NCI-H187 (cell line): ENCODE measurements around the gene CPLANE1.
"Not testable (repeated sequence)": the region's sequence is repeated elsewhere in the genome, so short reads cannot be mapped to it uniquely, and the experiment has no call there.

Experiments used
- DNase-seq, 2 experiments: peaks; one replicate each; lab custom pipeline; 2025; lab: John Stamatoyannopoulos, UW

CPLANE1 gene

DNA sequence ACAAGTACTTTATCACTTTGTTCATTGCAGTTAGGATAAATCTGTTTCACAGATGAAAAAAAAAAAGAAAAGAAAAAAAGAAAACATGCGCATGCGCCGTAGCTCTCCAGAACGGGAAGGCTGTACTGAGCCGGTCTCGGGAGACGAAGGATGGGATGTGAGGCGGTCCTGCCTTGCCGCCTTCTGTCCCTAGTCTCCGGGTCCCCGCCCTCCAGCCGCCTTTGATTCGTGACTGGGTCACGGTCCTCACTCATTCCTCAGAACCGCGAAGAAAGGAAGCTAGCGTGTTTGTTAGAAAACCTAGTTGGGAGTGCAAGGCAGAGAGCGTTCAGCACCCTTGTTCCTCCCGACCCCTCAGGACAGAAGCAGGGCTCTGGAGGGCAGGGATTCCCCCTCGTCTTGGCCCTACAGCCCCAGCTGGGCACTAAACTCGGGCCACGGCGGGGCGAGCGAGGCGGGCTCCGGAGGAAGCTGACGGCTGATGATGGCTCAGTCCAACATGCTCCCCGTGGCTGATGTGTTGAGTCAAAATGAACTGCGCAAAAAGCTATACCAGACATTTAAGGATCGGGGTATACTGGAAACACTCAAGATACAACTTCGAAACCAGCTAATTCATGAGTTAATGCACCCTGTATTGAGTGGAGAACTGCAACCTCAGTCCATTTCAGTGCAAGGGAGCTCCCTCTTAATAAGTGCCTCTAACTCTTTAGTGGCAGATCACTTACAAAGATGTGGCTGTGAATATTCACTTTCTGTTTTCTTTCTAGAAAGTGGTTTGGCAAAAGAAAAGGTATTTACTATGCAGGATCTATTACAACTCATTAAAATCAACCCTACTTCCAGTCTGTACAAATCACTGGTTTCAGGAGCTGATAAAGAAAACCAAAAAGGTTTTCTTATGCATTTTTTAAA lies 40.0 kb downstream of the CPLANE1 start:
- no peak for DNase-seq

DNA sequence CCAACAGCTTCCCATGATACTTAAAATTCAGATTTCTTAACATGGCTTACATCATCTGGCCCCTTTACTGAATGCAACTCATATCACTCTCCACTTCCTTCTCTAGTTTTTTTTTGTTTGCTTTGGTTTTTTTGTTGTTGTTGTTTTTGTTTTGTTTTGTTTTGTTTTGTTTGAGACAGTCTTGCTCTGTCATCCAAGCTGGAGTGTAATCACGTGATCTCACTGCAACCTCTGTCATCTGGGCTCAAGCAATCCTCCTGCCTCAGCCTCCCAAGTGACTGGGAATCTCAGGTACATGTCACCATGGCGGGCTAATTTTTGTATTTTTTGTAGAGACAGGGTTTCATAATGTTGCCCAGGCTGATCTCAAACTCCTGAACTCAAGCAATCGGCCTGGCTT lies 41.4 kb downstream of the CPLANE1 start:
- no peak for DNase-seq

DNA sequence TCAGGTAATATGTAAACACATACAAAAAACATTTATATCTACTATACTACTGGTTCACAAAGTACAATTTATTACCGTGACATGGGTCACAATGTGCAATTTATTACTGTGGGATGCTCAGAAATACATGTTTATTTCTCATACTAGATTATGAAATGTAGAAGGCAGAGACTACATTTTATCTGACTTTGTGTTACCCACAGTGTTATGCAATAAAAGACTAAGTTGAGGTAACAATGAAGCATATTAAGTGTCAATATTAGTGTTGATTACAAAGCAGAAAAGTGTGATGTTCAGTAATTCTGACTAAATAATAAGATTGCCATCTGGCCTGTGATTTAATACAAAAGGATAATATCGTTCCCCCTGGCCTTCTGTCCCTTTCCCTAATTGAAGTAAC lies 42.4 kb downstream of the CPLANE1 start:
- DNase-seq = no peak

DNA sequence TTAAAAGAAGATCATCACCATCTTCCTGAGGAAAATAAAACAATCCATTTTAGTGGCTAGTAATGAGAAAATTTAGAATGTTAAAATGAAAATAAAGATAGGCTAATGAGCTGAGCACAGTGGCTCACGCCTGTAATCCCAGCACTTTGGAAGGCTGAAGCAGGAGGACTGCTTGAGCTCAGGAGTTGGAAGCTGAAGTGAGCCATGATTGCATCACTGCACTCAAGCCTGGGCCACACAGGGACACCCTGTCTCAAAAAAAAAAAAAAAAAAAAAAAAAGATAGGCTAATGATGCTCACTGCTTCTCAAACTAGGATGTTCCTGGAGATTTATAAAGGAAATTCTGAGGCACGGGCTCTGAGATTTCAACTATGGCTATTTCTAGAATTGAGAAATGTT lies 50.3 kb downstream of the CPLANE1 start:
- no peak for DNase-seq

GRCh38 chr5:37198061-37198460 lies 51.1 kb downstream of the CPLANE1 start:
- DNase-seq = no peak

GRCh38 chr5:37197340-37198050 lies 51.7 kb downstream of the CPLANE1 start:
- DNase-seq = no peak

GRCh38 chr5:37190592-37190991 lies 58.6 kb downstream of the CPLANE1 start:
- no peak for DNase-seq

GRCh38 chr5:37189355-37189754 lies 59.8 kb downstream of the CPLANE1 start:
- no peak for DNase-seq

DNA sequence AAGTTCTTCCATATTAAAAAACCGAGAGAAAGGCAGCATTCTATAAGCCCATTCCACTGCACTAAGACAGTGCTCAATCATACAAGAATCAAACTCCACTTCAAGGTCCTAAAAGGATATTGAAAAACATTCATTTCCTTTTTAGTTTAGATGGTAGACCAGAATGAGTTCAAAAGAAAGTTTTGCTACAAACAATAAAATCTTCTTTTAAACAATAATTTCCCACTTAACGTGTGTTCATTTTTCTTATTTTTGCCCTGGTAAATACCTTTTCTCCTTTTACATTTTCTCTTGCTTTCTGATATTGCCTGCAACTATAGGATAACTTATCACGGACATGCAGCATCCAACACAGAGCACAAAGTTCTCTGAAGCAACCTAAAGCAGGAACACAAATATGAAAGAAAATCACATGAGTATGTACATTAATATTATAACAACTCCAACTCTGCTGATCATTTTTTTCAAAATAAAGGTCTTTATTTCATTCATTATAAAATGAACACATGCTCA lies 61.7 kb downstream of the CPLANE1 start:
- DNase-seq = no peak

DNA sequence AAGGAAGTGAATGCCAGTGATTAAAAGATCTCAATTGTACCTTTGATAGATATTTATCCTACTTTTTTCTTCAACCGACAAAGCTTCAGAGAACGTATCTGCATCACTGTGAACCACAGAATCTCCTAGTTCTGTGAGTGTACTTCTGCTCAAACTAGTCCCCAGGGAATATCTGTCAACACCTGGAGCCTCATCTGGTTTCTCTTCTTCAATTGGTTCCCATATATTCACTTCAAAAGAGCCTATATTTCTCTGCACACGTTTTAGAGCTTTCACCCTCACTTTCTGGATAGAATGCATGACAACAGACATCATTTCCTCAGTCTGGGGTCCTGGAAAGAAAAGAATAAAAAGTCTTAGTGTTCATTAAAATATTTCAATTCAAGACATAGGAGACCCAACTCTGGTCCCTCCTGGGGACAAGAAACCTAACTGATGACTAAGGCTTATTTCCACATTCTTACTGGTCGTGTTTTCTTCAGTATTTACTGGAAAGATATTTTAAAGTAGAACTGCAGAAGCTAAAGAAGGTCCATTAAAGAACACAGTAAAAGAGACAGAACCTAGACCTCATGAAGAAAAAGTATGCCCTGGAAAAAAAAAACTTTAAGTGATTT lies 64.3 kb downstream of the CPLANE1 start:
- no peak for DNase-seq

DNA sequence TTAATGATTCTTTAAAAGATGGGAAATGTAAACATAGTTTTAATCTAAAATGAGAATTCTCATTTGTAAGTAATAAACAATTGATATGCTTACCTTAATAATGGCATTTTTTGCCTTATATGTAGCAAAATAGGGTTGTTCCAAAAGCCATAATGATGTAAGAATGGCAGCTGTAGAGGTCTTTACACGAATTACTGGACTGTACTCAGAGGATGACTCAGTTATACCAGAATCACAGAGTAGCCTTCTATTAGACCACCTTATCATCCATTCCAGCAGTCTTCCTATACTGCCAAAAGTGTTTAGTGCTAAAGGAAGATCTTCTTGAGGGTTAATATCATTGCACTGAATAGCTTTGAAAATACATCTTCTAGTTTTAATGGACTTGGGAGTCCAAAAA lies 66.5 kb downstream of the CPLANE1 start:
- no peak for DNase-seq

DNA sequence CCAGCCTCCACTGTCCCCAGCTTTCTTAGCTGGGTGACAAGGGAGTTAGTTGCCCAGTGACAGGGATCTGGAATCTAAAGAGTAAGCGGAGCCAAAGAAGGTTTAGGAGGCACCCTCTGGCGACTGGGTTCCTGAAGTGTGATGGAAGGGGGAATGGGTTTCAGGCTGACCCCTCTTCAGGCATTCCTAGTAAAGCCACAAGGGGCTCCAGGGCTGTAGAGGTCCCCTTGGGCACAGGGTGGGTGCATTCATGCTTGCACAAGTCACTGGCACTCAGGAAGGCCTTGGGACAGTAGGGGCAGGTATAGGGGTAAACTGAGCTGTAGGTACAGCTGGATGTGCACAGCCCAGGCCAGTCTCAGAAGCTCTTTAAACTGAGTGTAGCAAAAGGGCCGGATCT lies 74.2 kb downstream of the CPLANE1 start:
- no peak for DNase-seq

DNA sequence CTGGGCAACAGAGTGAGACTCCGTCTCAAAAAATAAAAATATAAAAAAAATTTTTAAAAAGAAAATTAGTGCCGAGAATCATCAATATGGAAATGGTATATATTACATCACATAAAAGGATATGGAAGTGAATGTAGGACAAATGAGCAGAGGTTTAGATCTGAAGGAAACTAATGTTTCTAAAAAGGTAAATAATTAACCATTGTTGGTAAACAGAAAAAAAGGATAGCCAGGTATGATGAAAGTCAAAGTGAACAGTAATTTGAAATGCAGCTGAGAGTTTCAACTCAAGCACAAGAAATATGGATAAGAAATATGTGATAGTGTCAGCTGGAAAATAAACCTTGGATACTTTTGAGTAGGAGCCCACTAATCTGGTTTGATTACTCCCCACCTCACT lies 76.2 kb downstream of the CPLANE1 start:
- DNase-seq = no peak

DNA sequence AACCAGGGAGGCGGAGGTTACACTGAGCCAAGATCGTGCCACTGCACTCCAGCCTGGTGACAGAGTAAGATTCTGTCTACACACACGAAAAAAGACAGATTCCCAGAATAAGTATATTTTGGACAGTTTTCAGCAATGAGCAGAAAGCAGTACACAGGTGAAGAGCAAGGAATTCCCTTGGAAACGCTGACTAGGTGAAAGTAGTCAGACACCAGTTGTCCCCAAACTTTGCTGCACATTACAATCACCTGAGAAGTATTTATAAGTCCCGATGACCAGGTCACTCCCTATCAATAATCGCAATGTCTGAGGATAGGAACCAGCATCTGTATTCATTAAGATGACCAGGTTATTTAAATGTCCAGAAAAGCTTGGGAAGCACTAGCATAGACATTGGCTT lies 78.3 kb downstream of the CPLANE1 start:
- DNase-seq = no peak

DNA sequence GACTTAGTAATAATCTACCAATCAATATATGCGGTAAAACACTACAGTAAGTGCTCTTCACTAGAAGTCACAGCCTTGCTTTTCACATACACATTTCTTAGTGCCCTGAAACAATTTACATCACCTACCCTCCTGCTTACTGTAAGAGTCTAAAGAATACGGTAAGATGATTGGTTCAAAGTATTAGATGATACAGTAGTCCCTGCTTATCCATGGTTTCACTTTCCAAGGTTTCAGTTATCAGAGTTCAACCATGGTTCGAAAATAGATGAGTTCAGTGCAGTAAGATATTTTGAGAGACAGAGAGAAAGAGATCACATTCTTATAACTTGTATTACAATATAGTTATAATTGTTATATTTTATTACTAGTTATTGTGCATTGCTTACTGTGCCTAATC lies 83.0 kb downstream of the CPLANE1 start:
- no peak for DNase-seq

DNA sequence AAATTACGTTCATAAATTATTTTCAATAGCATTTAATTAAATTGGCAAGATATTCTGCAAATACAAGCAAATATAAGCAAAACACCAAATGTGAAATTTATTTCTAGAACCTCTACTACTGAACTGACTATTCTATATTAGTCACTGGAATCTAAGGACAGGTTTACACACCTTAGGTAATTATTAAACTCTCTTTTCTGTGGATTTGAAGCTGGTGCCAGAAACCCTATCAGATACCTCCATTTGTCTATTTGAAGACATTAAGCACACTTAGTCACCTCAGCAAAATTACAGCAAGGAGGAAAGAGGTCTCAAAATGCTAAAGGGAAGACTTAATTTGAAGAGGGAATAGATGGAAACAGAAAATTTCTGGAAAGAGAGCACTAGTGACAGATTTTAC lies 83.4 kb downstream of the CPLANE1 start:
- no peak for DNase-seq

DNA sequence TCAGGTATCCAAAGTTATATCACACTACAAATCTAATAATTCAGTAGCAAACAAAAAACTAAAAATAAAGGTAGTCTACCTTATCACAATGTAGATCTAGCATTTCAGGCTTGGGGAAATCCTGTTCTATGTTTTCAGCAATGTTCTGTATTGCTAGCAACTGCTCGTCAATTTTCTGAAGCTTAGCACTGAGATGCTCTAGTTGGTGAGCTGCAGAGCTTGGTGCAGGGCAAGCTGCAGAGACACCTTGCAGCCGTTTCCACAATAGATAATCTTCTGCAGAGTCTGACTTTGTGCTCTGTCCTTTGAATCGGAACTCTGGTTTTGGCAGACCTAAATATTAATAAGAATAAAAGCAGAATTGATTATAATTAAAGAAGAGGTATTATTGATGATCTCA lies 95.5 kb downstream of the CPLANE1 start:
- DNase-seq = no peak

GRCh38 chr5:37146896-37147295 lies 102.3 kb downstream of the CPLANE1 start:
- DNase-seq = no peak

DNA sequence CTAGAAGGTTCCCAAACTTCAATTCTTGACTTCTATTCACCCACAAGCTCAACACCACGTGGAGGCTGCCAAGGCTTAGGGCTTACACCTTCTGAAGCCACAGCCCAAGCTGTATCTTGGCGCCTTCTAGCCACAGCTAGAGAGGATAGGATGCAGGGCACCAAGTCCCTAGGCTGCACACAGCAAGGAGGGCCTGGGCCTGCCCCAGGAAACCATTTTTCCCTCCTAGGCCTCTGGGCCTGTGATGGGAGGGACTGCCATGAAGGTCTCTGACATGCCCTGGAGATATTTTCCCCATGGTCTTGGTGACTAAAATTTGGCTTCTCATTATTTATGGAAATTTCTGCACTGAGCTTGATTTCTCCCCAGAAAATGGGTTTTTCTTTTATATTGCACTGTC lies 112.5 kb downstream of the CPLANE1 start:
- DNase-seq = no peak

DNA sequence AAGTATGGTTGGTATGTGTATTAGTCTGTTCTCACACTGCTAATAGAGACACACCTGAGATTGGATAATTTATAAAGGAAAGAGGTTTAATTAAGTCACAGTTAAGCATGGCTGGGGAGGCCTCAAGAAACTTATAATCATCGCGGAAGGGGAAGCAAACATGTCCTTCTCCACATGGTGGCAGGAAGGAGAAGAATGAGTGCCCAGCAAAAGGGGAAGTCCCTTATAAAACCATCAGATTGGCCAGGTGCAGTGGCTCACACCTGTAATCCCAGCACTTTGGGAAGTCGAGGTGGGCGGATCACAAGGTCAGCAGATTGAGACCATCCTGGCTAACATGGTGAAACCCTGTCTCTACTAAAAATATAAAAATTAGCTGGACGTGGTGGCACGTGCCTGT lies 113.9 kb downstream of the CPLANE1 start:
- not testable (repeated sequence) for DNase-seq

DNA sequence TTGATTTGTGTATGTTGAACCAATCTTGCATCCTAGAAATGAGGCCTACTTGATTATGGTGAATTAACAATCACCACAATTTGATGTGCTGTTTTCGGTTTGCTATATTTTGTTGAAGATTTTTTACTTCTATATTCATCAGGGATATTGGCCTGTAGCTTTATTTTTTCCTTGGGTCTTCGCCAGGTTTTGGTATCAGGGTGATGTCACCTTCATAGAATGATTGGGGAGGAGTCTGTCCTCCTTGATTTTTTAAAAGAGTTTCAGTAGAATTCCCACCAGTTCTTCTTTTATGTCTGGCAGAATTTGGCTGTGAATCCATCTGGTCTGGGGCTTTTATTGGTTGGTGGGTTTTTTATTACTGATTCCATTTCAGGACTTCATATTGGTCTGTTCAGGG lies 115.2 kb downstream of the CPLANE1 start:
- no peak for DNase-seq

DNA sequence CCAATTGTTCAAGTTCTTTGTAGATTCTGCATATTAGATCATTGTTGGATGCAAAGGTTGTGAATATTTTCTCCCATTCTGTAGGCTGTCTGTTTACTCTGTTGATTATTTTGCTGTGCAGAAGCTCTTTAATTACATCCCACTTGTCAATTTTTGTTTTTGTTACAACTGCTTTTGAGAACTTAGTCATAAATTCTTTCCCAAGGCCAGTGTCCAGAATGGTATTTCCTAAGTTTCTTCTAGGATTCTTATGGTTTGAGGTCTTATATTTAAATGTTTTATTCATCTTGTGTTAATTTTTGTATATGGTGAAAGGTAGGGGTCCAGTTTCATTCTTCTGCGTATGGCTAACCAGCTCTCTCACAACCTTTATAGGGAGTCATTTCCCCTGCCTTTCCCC lies 116.5 kb downstream of the CPLANE1 start:
- DNase-seq = no peak

GRCh38 chr5:37121465-37121864 lies 127.7 kb downstream of the CPLANE1 start:
- DNase-seq = no peak
